ENCODE measurements around the gene DPH3.

The DPH3 gene

GRCh38 chr3:16264708-16265454 is at the start of gene DPH3, which contains the start of gene OXNAD1:
TSS of gene DPH3 (minus strand) at chr3:16264943. CDS start at chr3:16264876, 67 bp downstream.
TSS of gene OXNAD1 (plus strand) at chr3:16265212. CDS start at chr3:16270953, 5,741 bp downstream.
- DNase-seq = peak; percentile 99 to 100

- peak; percentile 16 to 18 for DNase-seq
Measured at GRCh38 chr3:16313886-16314645, 49.3 kb upstream of the DPH3 start.

GRCh38 chr3:16311960-16312451 is 47.3 kb upstream of the DPH3 start:
- peak; percentile 53 to 65 for DNase-seq

- DNase-seq = peak; percentile 18 to 22
Measured at GRCh38 chr3:16310486-16310885, 45.7 kb upstream of the DPH3 start.

GRCh38 chr3:16309558-16309957 is 44.8 kb upstream of the DPH3 start:
- peak; percentile 41 to 58 for DNase-seq

GRCh38 chr3:16308727-16309126 is 44.0 kb upstream of the DPH3 start:
- no peak for DNase-seq

GRCh38 chr3:16307832-16308531 is 43.2 kb upstream of the DPH3 start:
- peak in 1 of 2 experiments; percentile 18 for DNase-seq

GRCh38 chr3:16305111-16305541 is 40.4 kb upstream of the DPH3 start:
- peak; percentile 65 to 70 for DNase-seq

- peak in 1 of 2 experiments; percentile 28 for DNase-seq
Measured at GRCh38 chr3:16304061-16305010, 39.6 kb upstream of the DPH3 start.

GRCh38 chr3:16303037-16303575 is 38.4 kb upstream of the DPH3 start:
- DNase-seq = no peak

GRCh38 chr3:16302082-16302631 is 37.4 kb upstream of the DPH3 start:
- no peak for DNase-seq

GRCh38 chr3:16301507-16301906 is 36.8 kb upstream of the DPH3 start:
- DNase-seq = no peak

GRCh38 chr3:16300881-16301359 is 36.2 kb upstream of the DPH3 start:
- DNase-seq = peak; percentile 58 to 62

- no peak for DNase-seq
Measured at GRCh38 chr3:16300307-16300706, 35.6 kb upstream of the DPH3 start.

- no peak for DNase-seq
Measured at GRCh38 chr3:16299746-16300145, 35.0 kb upstream of the DPH3 start.

GRCh38 chr3:16298891-16299290 is 34.1 kb upstream of the DPH3 start:
- no peak for DNase-seq

- no peak for DNase-seq
Measured at GRCh38 chr3:16297997-16298885, 33.5 kb upstream of the DPH3 start.

GRCh38 chr3:16295298-16295890 is 30.7 kb upstream of the DPH3 start:
- no peak for DNase-seq

GRCh38 chr3:16294844-16295243 is 30.1 kb upstream of the DPH3 start:
- DNase-seq = no peak

- DNase-seq = no peak
Measured at GRCh38 chr3:16290827-16291196, 26.1 kb upstream of the DPH3 start.
